BLaER1 treated with 17β-estradiol and CSF1 and Interleukin-3, amounts not matched to agents 10 nM and 100 nM (cell line): ENCODE measurements around the gene HSD3B7.

ENCODE experiments used
- H3K27ac ChIP-seq, 11 experiments: shearing (Covaris generic); formaldehyde crosslinking; 2 replicates each; pipeline ENCODE4 v1.8.1; 2022
- H3K27me3 ChIP-seq, 11 experiments: shearing (Covaris generic); formaldehyde crosslinking; 2 replicates each; pipeline ENCODE4 v1.8.1; 2022
- H3K36me3 ChIP-seq, 11 experiments: shearing (Covaris generic); formaldehyde crosslinking; 2 replicates each; pipeline ENCODE4 v1.8.1; 2022
- H3K4me1 ChIP-seq, 10 experiments: shearing (Covaris generic); formaldehyde crosslinking; 2 replicates each; pipeline ENCODE4 v1.8.1; 2022
- H3K4me2 ChIP-seq, 11 experiments: shearing (Covaris generic); formaldehyde crosslinking; 2 replicates each; pipeline ENCODE4 v1.8.1; 2022
- H3K4me3 ChIP-seq, 10 experiments: shearing (Covaris generic); formaldehyde crosslinking; 2 replicates each; pipeline ENCODE4 v1.8.1; 2022
- H3K9ac ChIP-seq, 11 experiments: shearing (Covaris generic); formaldehyde crosslinking; 2 replicates each; pipeline ENCODE4 v1.8.1; 2022
- H3K9me3 ChIP-seq, 11 experiments: shearing (Covaris generic); formaldehyde crosslinking; replicated peaks in 1 of 11; 2 replicates each; pipeline ENCODE4 v1.8.1; 2022
- H4K20me1 ChIP-seq, 11 experiments: shearing (Covaris generic); formaldehyde crosslinking; 2 replicates each; pipeline ENCODE4 v1.8.1; 2022
- Cebpa-rat ChIP-seq, 11 experiments: shearing (Covaris generic); IDR thresholded peaks; 2 replicates each; pipeline ENCODE4 v1.8.1; 2022

Gene HSD3B7

GRCh38 chr16:31025339-31025738, 40.3 kb downstream of the HSD3B7 start:
- Histone ChIP-seq H3K4me3 (no peak overlapping the region), H3K9ac (peak overlapping the region in 7 of 11 experiments; percentile 0 to 69 (median 33); a peak in 8 of 22 replicates), H3K9me3 (peaks cover 0 to 5% (median 0%) of the 10 kb centered on the region in 11 experiments; a peak in 2 of 22 replicates), H3K4me2 (peak overlapping the region; percentile 34 to 78 (median 61)), H4K20me1 (no peaks in the 10 kb centered on the region), H3K4me1 (peaks cover 14 to 55% (median 21%) of the 10 kb centered on the region in 10 experiments), H3K36me3 (no peaks in the 10 kb centered on the region), H3K27me3 (no peaks in the 10 kb centered on the region), H3K27ac (peak overlapping the region in 9 of 11 experiments; percentile 2 to 81 (median 44); a peak in 10 of 22 replicates)
- TF ChIP-seq Cebpa-rat (IDR thresholded peaks at IDR 0.05) = no peak

GRCh38 chr16:31029272-31029671, 44.3 kb downstream of the HSD3B7 start:
- no peaks in the 10 kb centered on the region for H3K9me3 ChIP-seq
- no peak for TF ChIP-seq Cebpa-rat (IDR thresholded peaks at IDR 0.05)
- H3K36me3 ChIP-seq = peaks cover 0 to under 1% (median 0%) of the 10 kb centered on the region in 11 experiments; a peak in 1 of 22 replicates
- H4K20me1 ChIP-seq = peaks cover under 1 to 3% (median 1%) of the 10 kb centered on the region in 11 experiments; a peak in 17 of 22 replicates
- no peak overlapping the region; a peak in 1 of 22 replicates for H3K27ac ChIP-seq
- no peaks in the 10 kb centered on the region for H3K27me3 ChIP-seq
- H3K4me3 ChIP-seq = no peak overlapping the region
- H3K9ac ChIP-seq = peak overlapping the region in 1 of 11 experiments; percentile 2; a peak in 1 of 22 replicates
- H3K4me2 ChIP-seq = no peak overlapping the region
- H3K4me1 ChIP-seq = peaks cover 25 to 64% (median 30%) of the 10 kb centered on the region in 10 experiments

- Histone ChIP-seq H3K4me3 (no peak overlapping the region), H3K27me3 (no peaks in the 10 kb centered on the region), H3K27ac (peak overlapping the region in 3 of 11 experiments; percentile 99; a peak in 5 of 22 replicates)
Observed at GRCh38 chr16:31031276-31031675, 46.3 kb downstream of the HSD3B7 start.

GRCh38 chr16:31032736-31033708, 48.0 kb downstream of the HSD3B7 start, which contains the start of gene STX4:
STX4 (plus strand) TSS chr16:31033558; CDS start chr16:31033806, 248 bp downstream.
- H3K27ac ChIP-seq = peak within 1 kb of the TSS; percentile 91 to 99 (median 93)
- H3K4me3 ChIP-seq = peak within 1 kb of the TSS; percentile 76 to 99 (median 98)
- H3K4me1 ChIP-seq = peaks cover 14 to 68% (median 31%) of the 10 kb centered on the region in 10 experiments
- H3K9me3 ChIP-seq = no peaks in the 10 kb centered on the region
- peaks cover 7 to 27% (median 11%) of the 10 kb centered on the region in 11 experiments; a peak in 18 of 22 replicates for H4K20me1 ChIP-seq
- H3K4me2 ChIP-seq = peak within 1 kb of the TSS; percentile 81 to 98 (median 89)
- peak in 1 of 11 experiments; percentile 22; a peak in 1 of 22 replicates for TF ChIP-seq Cebpa-rat (IDR thresholded peaks at IDR 0.05)
- H3K9ac ChIP-seq = peak within 1 kb of the TSS; percentile 84 to 96 (median 89)
- no peaks in the 10 kb centered on the region for H3K27me3 ChIP-seq
- peaks cover 17 to 33% (median 26%) of the 10 kb centered on the region in 11 experiments; a peak in 20 of 22 replicates for H3K36me3 ChIP-seq

More at GRCh38 chr16:31031276-31031675, 46.3 kb downstream of the HSD3B7 start:
- peaks cover 7 to 22% (median 10%) of the 10 kb centered on the region in 11 experiments; a peak in 18 of 22 replicates for H4K20me1 ChIP-seq
- no peak for TF ChIP-seq Cebpa-rat (IDR thresholded peaks at IDR 0.05)
- H3K4me2 ChIP-seq = peak overlapping the region in 3 of 11 experiments; percentile 90 to 93 (median 91); a peak in 6 of 22 replicates
- H3K36me3 ChIP-seq = peaks cover 11 to 20% (median 19%) of the 10 kb centered on the region in 11 experiments; a peak in 19 of 22 replicates
- H3K9me3 ChIP-seq = no peaks in the 10 kb centered on the region
- peak overlapping the region in 2 of 11 experiments; percentile 95 to 96; a peak in 4 of 22 replicates for H3K9ac ChIP-seq
- peaks cover 19 to 64% (median 31%) of the 10 kb centered on the region in 10 experiments for H3K4me1 ChIP-seq

- Histone ChIP-seq H3K4me3 (peak overlapping the region; percentile 76 to 99 (median 98)), H3K27me3 (no peaks in the 10 kb centered on the region), H3K9ac (peak overlapping the region; percentile 84 to 96 (median 89)), H3K27ac (peak overlapping the region; percentile 91 to 99 (median 93)), H3K9me3 (no peaks in the 10 kb centered on the region), H3K4me2 (peak overlapping the region; percentile 81 to 98 (median 89)), H3K36me3 (peaks cover 26 to 42% (median 35%) of the 10 kb centered on the region in 11 experiments; a peak in 21 of 22 replicates), H4K20me1 (peaks cover 7 to 36% (median 11%) of the 10 kb centered on the region in 11 experiments; a peak in 18 of 22 replicates), H3K4me1 (peaks cover 14 to 67% (median 31%) of the 10 kb centered on the region in 10 experiments)
- TF ChIP-seq Cebpa-rat (IDR thresholded peaks at IDR 0.05) = no peak
Observed at GRCh38 chr16:31033709-31034492, 48.9 kb downstream of the HSD3B7 start.

GRCh38 chr16:31036691-31037090, 51.7 kb downstream of the HSD3B7 start:
- Histone ChIP-seq H3K36me3 (peaks cover 46 to 68% (median 60%) of the 10 kb centered on the region in 11 experiments), H3K27ac (peak overlapping the region in 3 of 11 experiments; percentile 31 to 42 (median 37); a peak in 5 of 22 replicates), H3K9me3 (no peaks in the 10 kb centered on the region), H4K20me1 (peaks cover 7 to 55% (median 11%) of the 10 kb centered on the region in 11 experiments; a peak in 19 of 22 replicates), H3K9ac (peak overlapping the region in 2 of 11 experiments; percentile 38 to 96; a peak in 3 of 22 replicates), H3K4me2 (peak overlapping the region in 5 of 11 experiments; percentile 2 to 98 (median 90); a peak in 9 of 22 replicates), H3K27me3 (no peaks in the 10 kb centered on the region), H3K4me1 (peaks cover 14 to 44% (median 30%) of the 10 kb centered on the region in 10 experiments), H3K4me3 (peak overlapping the region in 1 of 10 experiments; percentile 4; a peak in 1 of 20 replicates)
- TF ChIP-seq Cebpa-rat (IDR thresholded peaks at IDR 0.05) = no peak
